T-helper 2 cell treated with Interferon-gamma antibody and Interleukin-4, amounts not matched to agents 5 μg/mL and 100 μg/mL, for 36 hours (primary cell): ENCODE data around the gene SURF6.
"Not testable (repeated sequence)": the region's sequence is repeated elsewhere in the genome, so short reads cannot be mapped to it uniquely, and the experiment has no call there.

Source experiments
- DNase-seq: peaks from one replicate; pipeline ENCODE4 v3.0.0; 2021; ENCODE audit warnings: low spot score
- H3K27ac Mint-ChIP-seq: one replicate; pipeline ENCODE4 v1.8.0; 2021; ENCODE audit warnings: mild to moderate bottlenecking, mixed read lengths
- H3K27me3 Mint-ChIP-seq: one replicate; pipeline ENCODE4 v1.8.0; 2021; ENCODE audit warnings: low read depth, mixed read lengths
- H3K36me3 Mint-ChIP-seq: one replicate; pipeline ENCODE4 v1.8.0; 2021; ENCODE audit warnings: low read depth, mixed read lengths
- H3K4me1 Mint-ChIP-seq: one replicate; pipeline ENCODE4 v1.8.0; 2021; ENCODE audit warnings: low read depth, mixed read lengths
- H3K4me3 Mint-ChIP-seq: one replicate; pipeline ENCODE4 v1.8.0; 2022; ENCODE audit warnings: mild to moderate bottlenecking, moderate library complexity, mixed read lengths
- H3K9me3 Mint-ChIP-seq: one replicate; pipeline ENCODE4 v1.8.0; 2021; ENCODE audit warnings: mixed read lengths

SURF6 gene

DNA sequence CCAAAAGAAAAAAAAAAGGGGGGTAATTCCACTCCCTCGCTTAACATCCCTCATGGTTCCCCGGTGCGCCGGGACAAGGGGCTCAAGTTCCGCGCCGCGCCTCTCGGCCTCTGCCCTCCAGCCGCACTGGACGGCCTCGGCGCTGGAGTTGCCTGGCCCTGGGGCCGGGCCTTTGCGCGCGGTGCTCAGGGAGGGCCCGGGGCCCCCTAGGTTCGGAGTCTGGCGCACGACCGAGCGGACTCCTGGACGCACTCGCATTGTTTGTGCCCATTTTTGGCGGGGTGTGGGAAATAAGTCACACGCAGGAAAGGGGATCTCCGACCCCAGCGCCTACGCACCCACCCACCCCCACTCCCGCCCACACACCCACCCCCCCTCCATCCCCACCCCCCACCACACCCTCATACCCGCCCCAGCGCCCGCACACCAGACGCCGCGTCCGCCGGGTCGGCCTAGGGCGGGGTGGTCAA is 11.6 kb upstream of the SURF6 start:
- Mint-ChIP-seq H3K27me3 (no peaks in the 10 kb centered on the region), H3K9me3 (no peaks in the 10 kb centered on the region), H3K4me1 (peaks cover 31% of the 10 kb centered on the region), H3K36me3 (peaks cover 52% of the 10 kb centered on the region), H3K27ac (peak overlapping the region; percentile 98), H3K4me3 (peak overlapping the region; percentile 99)
- peak; percentile 32 for DNase-seq

DNA sequence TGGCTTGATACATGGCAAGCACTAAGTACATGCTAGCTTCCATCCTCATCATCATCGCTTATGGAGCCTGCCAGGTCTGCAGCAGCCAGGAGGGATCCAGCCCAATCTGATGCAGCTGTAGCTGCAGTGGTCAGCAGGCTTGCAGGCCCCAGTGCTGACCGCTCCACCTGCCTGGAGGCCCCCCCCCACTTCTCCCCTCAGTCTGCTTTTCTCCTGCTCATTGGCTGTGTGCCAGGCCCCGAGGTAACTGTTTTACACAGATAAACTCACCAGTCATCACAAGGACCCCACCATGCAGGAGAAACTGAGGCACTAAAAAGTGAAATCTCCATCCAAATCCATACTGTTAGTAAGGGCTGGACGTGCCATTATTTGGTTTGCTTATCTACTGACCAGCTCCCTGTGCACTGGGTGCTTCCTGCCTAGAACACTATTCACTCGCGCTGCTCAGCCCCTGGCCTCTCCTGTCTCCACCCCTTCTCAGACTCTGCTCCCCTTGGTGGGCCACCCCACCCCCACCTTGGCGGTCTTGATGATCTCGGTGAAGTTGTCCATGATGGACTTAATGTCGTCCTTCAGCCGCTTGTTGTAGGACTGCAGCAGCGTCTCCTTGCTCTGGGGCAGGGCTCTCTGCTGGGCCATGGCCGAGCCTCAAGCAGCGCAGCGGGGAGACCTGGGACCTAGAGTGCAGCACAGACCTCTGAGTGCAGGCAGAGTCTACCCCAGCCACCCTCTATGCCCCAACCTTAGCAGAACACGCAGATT is 10.2 kb upstream of the SURF6 start:
- H3K27ac Mint-ChIP-seq: peak overlapping the region; percentile 78
- H3K9me3 Mint-ChIP-seq: no peaks in the 10 kb centered on the region
- peaks cover 44% of the 10 kb centered on the region for H3K36me3 Mint-ChIP-seq
- peak overlapping the region; percentile 99 for H3K4me3 Mint-ChIP-seq
- no peaks in the 10 kb centered on the region for H3K27me3 Mint-ChIP-seq
- DNase-seq: no peak
- H3K4me1 Mint-ChIP-seq: peaks cover 31% of the 10 kb centered on the region

DNA sequence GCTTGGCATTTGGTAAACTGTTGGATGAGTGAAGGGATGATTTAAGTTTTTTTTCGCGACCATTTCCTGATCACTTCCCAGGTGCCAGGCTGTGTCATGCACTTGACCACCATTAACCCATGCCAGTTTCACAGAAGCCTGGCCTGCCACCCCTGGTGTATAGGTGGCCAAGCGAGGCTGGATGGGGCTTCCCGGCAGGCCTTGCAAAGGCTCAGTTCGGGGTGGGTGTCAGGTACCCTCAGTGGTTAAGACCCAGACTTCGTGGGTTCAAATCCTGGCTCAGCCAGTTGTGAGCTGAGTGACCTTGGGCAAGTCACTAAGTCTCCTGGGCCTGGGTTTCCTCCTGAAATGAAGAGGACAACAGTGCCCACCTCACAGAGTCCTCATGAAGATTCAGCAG is 9.6 kb upstream of the SURF6 start:
- H3K27me3 Mint-ChIP-seq: no peaks in the 10 kb centered on the region
- no peak overlapping the region for H3K27ac Mint-ChIP-seq
- H3K4me3 Mint-ChIP-seq: no peak overlapping the region
- no peak for DNase-seq
- H3K4me1 Mint-ChIP-seq: peaks cover 32% of the 10 kb centered on the region
- peaks cover 39% of the 10 kb centered on the region for H3K36me3 Mint-ChIP-seq
- H3K9me3 Mint-ChIP-seq: no peaks in the 10 kb centered on the region

DNA sequence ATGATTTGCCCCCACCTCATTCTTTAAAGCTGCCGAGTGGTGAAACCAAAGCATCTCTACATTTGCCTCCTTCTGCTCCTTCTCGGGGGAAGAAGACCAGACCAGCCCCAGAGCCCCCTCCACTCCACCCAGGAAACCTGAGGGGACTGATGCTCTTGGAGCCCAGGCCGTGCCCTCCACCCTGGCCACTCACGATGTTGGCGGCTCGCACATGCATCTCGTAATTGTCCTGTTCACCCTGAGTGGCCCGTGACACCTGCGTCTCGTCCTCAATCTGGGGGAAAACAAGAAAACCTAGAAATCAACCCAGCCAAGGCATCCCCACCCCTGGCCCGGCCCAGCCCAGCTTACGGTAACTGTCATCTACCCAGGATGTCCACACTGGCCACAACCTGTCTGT is 9.0 kb upstream of the SURF6 start:
- no peaks in the 10 kb centered on the region for H3K9me3 Mint-ChIP-seq
- no peak overlapping the region for H3K4me3 Mint-ChIP-seq
- DNase-seq: no peak
- no peaks in the 10 kb centered on the region for H3K27me3 Mint-ChIP-seq
- H3K4me1 Mint-ChIP-seq: peaks cover 29% of the 10 kb centered on the region
- peaks cover 40% of the 10 kb centered on the region for H3K36me3 Mint-ChIP-seq
- H3K27ac Mint-ChIP-seq: no peak overlapping the region

DNA sequence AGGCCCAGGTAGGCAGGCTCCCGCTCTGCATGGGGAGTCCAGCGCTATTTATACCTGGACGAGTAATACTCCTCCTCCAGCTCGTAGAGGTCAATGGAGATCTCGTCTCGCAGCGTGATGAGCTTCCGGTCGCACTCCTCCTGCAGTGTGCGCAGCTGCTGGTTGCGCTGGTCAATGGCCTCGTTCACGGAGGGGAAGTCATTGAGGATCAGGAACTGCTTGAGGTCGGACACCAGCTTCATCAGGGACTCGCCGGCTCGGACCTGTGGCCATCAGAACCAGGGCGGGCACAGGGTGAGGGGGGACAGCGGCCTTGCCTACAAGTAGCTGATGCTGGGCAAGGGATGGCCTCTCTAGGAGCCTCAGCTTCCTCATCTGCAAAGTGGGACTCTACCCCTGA is 8.1 kb upstream of the SURF6 start:
- H3K4me1 Mint-ChIP-seq: peaks cover 21% of the 10 kb centered on the region
- no peak overlapping the region for H3K27ac Mint-ChIP-seq
- H3K36me3 Mint-ChIP-seq: peaks cover 39% of the 10 kb centered on the region

DNA sequence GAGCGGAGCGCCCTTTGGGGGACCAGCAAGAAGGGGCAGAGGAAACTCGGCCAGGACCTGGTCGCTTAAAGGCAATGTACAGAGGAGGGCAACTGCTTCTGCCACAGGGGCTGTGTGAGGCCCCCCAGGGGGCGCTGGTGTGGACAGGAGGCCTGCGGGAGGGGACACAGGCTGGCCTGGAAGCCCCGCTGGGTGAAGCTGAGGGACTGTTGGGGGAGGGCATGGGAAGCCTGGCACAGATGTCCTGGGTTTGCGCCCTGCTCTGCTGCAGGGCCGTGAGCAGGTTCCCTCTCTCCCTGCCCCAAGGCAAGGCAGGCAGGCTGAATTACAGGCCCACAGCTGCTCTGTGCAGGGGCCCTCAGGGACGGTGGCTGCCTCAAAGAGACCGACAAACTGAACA is 6.6 kb upstream of the SURF6 start:
- Mint-ChIP-seq H3K4me1 (peaks cover 20% of the 10 kb centered on the region), H3K27me3 (no peaks in the 10 kb centered on the region), H3K4me3 (no peak overlapping the region), H3K9me3 (no peaks in the 10 kb centered on the region), H3K36me3 (peaks cover 34% of the 10 kb centered on the region), H3K27ac (no peak overlapping the region)
- no peak for DNase-seq

More for the DNA sequence above, 8.1 kb upstream of the SURF6 start:
- Mint-ChIP-seq H3K27me3 (no peaks in the 10 kb centered on the region), H3K9me3 (no peaks in the 10 kb centered on the region), H3K4me3 (no peak overlapping the region)
- DNase-seq: no peak

DNA sequence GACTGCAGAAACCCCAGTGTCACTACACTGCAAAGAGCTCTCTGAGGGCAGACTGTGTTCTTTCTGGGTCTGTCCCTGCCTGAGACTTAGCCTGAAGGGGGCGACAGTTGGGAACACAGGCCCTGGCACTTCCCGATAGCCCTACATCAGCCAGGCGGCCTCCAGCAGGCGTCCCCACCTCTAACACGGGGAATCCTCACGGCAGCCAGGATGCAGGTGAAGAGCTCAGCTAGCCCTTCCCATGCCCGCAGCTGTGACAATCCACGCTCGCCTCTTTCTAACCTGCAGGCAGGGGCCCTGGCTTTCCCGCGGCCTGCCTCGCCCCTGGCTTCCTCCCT is 6.0 kb upstream of the SURF6 start:
- Mint-ChIP-seq H3K4me1 (peaks cover 17% of the 10 kb centered on the region), H3K27me3 (no peaks in the 10 kb centered on the region), H3K36me3 (peaks cover 33% of the 10 kb centered on the region), H3K4me3 (no peak overlapping the region), H3K9me3 (no peaks in the 10 kb centered on the region), H3K27ac (peak overlapping the region; percentile 41)
- DNase-seq: no peak

DNA sequence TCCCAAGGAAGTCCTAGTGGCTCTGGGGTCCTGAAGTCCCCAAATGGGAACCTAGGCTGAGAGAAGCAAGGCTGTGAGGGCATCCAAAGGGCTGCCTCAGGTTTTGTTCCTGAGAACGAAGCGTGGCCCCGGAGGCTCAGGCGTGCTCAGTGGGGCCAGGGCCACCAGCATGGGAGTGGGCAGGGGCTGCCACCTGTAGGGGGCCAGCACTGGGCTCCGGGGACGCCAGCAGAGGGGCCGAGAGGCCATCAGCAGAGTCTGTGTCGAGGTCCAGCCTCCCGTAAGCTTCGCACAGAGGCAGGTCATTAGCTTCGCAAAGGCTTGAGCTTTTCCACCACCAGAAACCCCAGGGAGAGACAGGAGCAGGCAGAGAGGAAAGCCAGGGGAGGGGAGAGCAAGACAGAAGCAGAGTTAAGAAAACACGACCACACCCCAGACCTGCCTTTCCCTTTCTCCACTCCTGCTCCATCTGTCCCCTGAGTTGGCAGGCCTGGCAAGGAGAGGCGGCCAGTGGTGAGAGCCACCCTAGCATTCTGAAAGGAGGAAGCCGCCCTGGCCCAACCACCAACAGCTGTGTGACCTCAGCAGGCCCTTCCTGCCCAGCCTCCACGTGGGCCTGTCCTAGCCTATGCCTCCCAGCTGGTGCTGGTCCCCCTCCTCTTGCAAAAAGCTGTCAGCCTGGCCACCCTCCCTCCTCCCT is 5.5 kb upstream of the SURF6 start:
- no peak for DNase-seq
- Mint-ChIP-seq H3K27me3 (no peaks in the 10 kb centered on the region), H3K27ac (peak overlapping the region; percentile 41), H3K36me3 (peaks cover 32% of the 10 kb centered on the region), H3K9me3 (no peaks in the 10 kb centered on the region), H3K4me1 (peaks cover 12% of the 10 kb centered on the region), H3K4me3 (no peak overlapping the region)

DNA sequence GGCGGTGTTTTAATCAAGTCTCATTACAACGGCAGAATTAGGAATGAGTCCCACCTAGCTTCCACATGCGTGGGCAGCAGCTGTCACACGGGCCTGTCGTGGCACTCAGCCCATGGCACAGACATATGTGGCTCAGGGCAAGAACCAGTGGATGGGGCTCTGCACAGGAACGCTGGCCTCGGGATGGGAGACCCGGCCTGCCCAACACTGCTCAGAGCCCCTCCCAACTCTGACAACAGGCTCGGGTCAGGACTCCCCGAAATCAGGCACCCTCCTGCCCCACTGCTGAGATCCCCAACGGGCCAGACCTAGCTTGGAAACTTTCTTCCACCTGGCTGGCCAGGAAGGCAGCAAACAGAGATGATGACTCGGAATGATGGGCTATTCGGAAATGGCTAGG is 4.9 kb upstream of the SURF6 start:
- no peak for DNase-seq
- no peak overlapping the region for H3K4me3 Mint-ChIP-seq
- peak overlapping the region; percentile 55 for H3K27ac Mint-ChIP-seq

DNA sequence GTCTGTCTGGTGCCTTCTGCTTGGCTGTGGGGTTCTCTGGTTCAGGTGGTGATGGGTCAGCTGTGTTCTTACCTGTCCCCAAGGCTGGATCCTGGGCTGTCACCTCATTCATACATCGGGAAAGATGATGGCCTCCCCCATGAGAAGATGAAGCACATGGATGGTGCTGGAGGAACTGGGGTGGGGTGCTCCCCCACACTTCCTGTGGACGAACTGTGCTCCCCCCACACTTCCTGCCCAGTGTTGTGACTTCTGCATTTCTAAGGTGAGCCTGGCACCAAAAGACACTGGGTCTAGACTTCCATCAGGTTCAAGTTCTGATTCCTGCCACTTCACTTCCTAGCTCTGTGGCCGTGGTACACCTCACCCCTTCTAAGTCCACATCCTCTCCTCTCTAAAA is 4.3 kb upstream of the SURF6 start:
- H3K4me1 Mint-ChIP-seq: peaks cover 11% of the 10 kb centered on the region
- peak overlapping the region; percentile 51 for H3K27ac Mint-ChIP-seq
- no peaks in the 10 kb centered on the region for H3K27me3 Mint-ChIP-seq
- H3K9me3 Mint-ChIP-seq: no peaks in the 10 kb centered on the region
- peaks cover 35% of the 10 kb centered on the region for H3K36me3 Mint-ChIP-seq
- DNase-seq: no peak
- no peak overlapping the region for H3K4me3 Mint-ChIP-seq

More for the DNA sequence above, 4.9 kb upstream of the SURF6 start:
- Mint-ChIP-seq H3K27me3 (no peaks in the 10 kb centered on the region), H3K4me1 (peaks cover 10% of the 10 kb centered on the region), H3K9me3 (no peaks in the 10 kb centered on the region), H3K36me3 (peaks cover 33% of the 10 kb centered on the region)

DNA sequence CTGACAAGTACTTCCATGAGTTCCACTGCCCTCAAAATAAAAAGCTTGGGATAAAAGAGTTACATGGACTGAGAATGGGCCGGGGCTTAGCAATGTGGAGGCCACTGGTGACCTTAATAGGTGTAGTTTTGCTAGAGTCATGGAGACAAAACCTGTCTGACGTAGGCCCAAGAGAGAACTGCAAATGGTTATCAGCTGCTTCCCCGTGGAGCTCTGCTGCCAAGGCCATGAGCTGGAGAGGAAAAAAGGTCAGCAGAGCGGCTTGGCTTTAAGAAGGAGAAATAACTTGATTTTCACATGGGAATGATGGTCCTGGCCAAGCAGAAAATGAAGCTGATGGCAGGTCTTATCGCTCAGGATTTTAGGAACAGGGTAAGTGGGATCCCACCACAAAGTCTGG is 3.7 kb upstream of the SURF6 start:
- Mint-ChIP-seq H3K27me3 (no peaks in the 10 kb centered on the region), H3K36me3 (peaks cover 35% of the 10 kb centered on the region), H3K27ac (peak overlapping the region; percentile 31), H3K4me3 (no peak overlapping the region), H3K9me3 (no peaks in the 10 kb centered on the region), H3K4me1 (peaks cover 15% of the 10 kb centered on the region)
- DNase-seq: no peak

DNA sequence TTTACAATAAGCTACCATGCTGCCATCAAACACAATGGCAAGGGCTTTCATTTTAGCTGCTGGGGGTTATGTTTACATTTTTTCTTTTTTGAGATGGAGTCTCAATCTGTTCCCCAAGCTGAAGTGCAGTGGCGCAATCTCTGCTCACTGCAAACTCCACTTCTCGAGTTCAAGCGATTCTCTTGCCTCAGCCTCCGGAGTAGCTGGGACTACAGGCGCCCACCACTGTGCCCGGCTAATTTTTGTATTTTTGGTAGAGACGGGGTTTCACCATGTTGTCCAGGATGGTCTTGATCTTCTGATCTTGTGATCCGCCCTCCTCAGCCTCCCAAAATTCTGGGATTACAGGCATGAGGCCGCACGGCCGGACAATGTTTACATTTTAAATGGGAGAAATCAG is 1.1 kb downstream of the SURF6 start:
- peaks cover 51% of the 10 kb centered on the region for H3K36me3 Mint-ChIP-seq
- H3K27ac Mint-ChIP-seq: peak overlapping the region; percentile 91
- not testable (repeated sequence) for H3K9me3 Mint-ChIP-seq, DNase-seq, H3K27me3 Mint-ChIP-seq
- peaks cover 14% of the 10 kb centered on the region for H3K4me1 Mint-ChIP-seq
- H3K4me3 Mint-ChIP-seq: peak overlapping the region; percentile 97

DNA sequence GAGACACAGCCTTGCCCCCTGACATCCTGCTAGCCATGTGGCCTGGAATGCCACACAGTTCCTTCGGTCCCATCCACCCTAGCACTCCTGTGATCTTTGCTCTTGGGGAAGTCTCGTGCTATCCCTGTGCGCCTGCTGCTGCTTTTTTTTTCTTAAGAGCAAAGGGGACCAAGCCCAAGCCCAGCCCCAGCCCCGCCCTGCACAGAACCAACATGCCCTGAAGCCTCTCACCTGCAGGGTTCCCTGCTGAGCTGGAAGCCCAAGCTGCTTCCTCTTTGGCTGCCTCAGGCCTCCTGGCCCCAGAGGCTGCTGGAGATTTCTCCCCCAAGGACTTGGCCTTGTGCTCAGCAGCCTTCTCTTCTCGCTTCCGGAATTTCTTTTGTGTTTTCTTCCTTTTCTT is 1.8 kb downstream of the SURF6 start:
- no peak for DNase-seq
- H3K4me1 Mint-ChIP-seq: peaks cover 14% of the 10 kb centered on the region
- H3K36me3 Mint-ChIP-seq: peaks cover 48% of the 10 kb centered on the region
- H3K27me3 Mint-ChIP-seq: no peaks in the 10 kb centered on the region
- H3K4me3 Mint-ChIP-seq: peak overlapping the region; percentile 97
- no peak overlapping the region for H3K27ac Mint-ChIP-seq
- H3K9me3 Mint-ChIP-seq: no peaks in the 10 kb centered on the region

DNA sequence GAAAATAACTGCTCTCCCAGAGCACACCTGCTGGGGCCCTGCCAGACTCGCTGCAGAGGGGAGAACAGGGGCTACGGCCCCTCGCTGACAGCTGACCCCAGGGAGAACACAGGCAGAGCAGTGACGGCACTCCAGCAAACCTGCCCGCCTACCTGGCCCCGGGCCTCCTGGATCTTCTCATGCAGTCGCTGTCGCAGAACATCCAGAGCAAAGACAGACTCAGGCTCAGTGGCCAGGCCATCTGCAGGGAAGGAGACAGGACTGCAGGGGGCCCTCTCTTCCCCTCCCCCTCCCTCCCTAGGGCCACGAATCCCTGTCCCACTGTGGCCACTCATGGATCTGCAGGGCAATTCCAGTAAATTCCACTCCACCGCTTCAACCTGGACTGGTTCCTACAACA is 2.4 kb downstream of the SURF6 start:
- Mint-ChIP-seq H3K4me1 (peaks cover 14% of the 10 kb centered on the region), H3K36me3 (peaks cover 46% of the 10 kb centered on the region), H3K27me3 (no peaks in the 10 kb centered on the region), H3K9me3 (no peaks in the 10 kb centered on the region), H3K27ac (no peak overlapping the region), H3K4me3 (no peak overlapping the region)
- no peak for DNase-seq
